HL-60/S4 (cell line): Measurements from ENCODE around the gene NPHP3.

Source experiments
- in situ Hi-C: fragments of 300-500 bp; cut with MboI; formaldehyde crosslinking; loops from 2 replicates; pipeline ENCODE4 v1.14.3; 2022; ENCODE audit warnings: low sequenced_read_pairs

The NPHP3 gene

GRCh38 chr3:132722165-132723023 lies at the start of gene NPHP3:
Gene NPHP3, minus strand, starts transcription at chr3:132722409. Its CDS starts 54 bp downstream, at chr3:132722355.
- in situ Hi-C loops = no loop called here

GRCh38 chr3:132758740-132759139 lies 36.5 kb upstream of the NPHP3 start:
- in situ Hi-C loops = no loop called here

GRCh38 chr3:132756108-132756650 lies 34.0 kb upstream of the NPHP3 start:
- in situ Hi-C loops = no loop called here

- in situ Hi-C loops = no loop called here
Measured at GRCh38 chr3:132753946-132754345, 31.7 kb upstream of the NPHP3 start.

GRCh38 chr3:132749786-132750185 lies 27.6 kb upstream of the NPHP3 start:
- in situ Hi-C loops = loop anchor here (25.0 kb wide), 2 partner anchors 288 to 638 kb away; partner anchors contain the start of gene TMEM108

GRCh38 chr3:132746720-132747119 lies 24.5 kb upstream of the NPHP3 start:
- in situ Hi-C loops = loop anchor here (25.0 kb wide), 2 partner anchors 291 to 641 kb away; partner anchors contain the start of gene TMEM108

GRCh38 chr3:132738314-132738713 lies 16.1 kb upstream of the NPHP3 start:
- in situ Hi-C loops = loop anchor here (25.0 kb wide), 2 partner anchors 299 to 649 kb away; partner anchors contain the start of gene TMEM108

- in situ Hi-C loops = loop anchor here (25.0 kb wide), 2 partner anchors 302 to 652 kb away; partner anchors contain the start of gene TMEM108
Measured at GRCh38 chr3:132735589-132735988, 13.4 kb upstream of the NPHP3 start.

GRCh38 chr3:132730891-132731580 lies 8.8 kb upstream of the NPHP3 start:
- in situ Hi-C loops = loop anchor here (25.0 kb wide), 2 partner anchors 306 to 656 kb away; partner anchors contain the start of gene TMEM108

- in situ Hi-C loops = loop anchor here (25.0 kb wide), 2 partner anchors 311 to 661 kb away; partner anchors contain the start of gene TMEM108
Measured at GRCh38 chr3:132726341-132726823, 4.2 kb upstream of the NPHP3 start.

GRCh38 chr3:132723024-132723950 lies 1.1 kb upstream of the NPHP3 start:
- in situ Hi-C loops = no loop called here

- in situ Hi-C loops = no loop called here
Measured at GRCh38 chr3:132721479-132722164, 587 bp downstream of the NPHP3 start.

- in situ Hi-C loops = no loop called here
Measured at GRCh38 chr3:132720228-132720627, 2.0 kb downstream of the NPHP3 start.

GRCh38 chr3:132716372-132716771 lies 5.8 kb downstream of the NPHP3 start:
- in situ Hi-C loops = no loop called here

- in situ Hi-C loops = no loop called here
Measured at GRCh38 chr3:132713977-132714727, 8.1 kb downstream of the NPHP3 start.

- in situ Hi-C loops = no loop called here
Measured at GRCh38 chr3:132710311-132710710, 11.9 kb downstream of the NPHP3 start.

GRCh38 chr3:132709761-132710160 lies 12.4 kb downstream of the NPHP3 start:
- in situ Hi-C loops = no loop called here

GRCh38 chr3:132703733-132704132 lies 18.5 kb downstream of the NPHP3 start:
- in situ Hi-C loops = no loop called here

- in situ Hi-C loops = no loop called here
Measured at GRCh38 chr3:132695422-132695821, 26.8 kb downstream of the NPHP3 start.
